ENCODE data around the gene ZNF583. TPM values are rescaled to one million over a fixed set of nuclear protein-coding genes. Genes with fewer than 3 reads are reported as not detected.

Gene ZNF583
- polyA plus RNA-seq, 1 of the 3 experiments (the other 2 are of a cell fraction): 1.9 TPM

- POLR2A ChIA-PET: no interaction called here
- H3K27ac ChIP-seq (ENCODE audit: low read depth in 2 of 2, low read length in 1 of 2): no peak overlapping the region
- no peak overlapping the region for H2AFZ ChIP-seq (ENCODE audit: low read depth)
- CTCF ChIA-PET: no interaction called here
- H3K4me2 ChIP-seq: no peak overlapping the region
- no peaks in the 10 kb centered on the region for H4K20me1 ChIP-seq (ENCODE audit: insufficient read depth)
- TF ChIP-seq POLR2AphosphoS5 (IDR thresholded peaks at IDR 0.05; ENCODE audit: low read depth, low read length) (no peak), EZH2phosphoT487 (IDR thresholded peaks at IDR 0.05; ENCODE audit: borderline replicate concordance, low read depth) (no peak), GABPA (IDR thresholded peaks at IDR 0.05; ENCODE audit: low read depth) (no peak), RXRA (IDR thresholded peaks at IDR 0.05; ENCODE audit: borderline replicate concordance, low read depth) (no peak), USF1 (IDR thresholded peaks at IDR 0.05; ENCODE audit: borderline replicate concordance, low read depth) (no peak), RAD21 (IDR thresholded peaks at IDR 0.05; ENCODE audit: low read length) (no peak), NRF1 (IDR thresholded peaks at IDR 0.05; ENCODE audit: low read depth, low read length) (no peak), YY1 (IDR thresholded peaks at IDR 0.05; ENCODE audit: low read depth) (no peak), RFX5 (IDR thresholded peaks at IDR 0.05; ENCODE audit: low read length) (no peak), IRF3 (IDR thresholded peaks at IDR 0.05; ENCODE audit: low read depth, low read length) (no peak), PBX3 (IDR thresholded peaks at IDR 0.05) (no peak), JUND (IDR thresholded peaks at IDR 0.05) (no peak), FOSL2 (IDR thresholded peaks at IDR 0.05; ENCODE audit: borderline replicate concordance, low read depth) (no peak), SMC3 (IDR thresholded peaks at IDR 0.05; ENCODE audit: low read depth, low read length) (no peak), MEF2A (IDR thresholded peaks at IDR 0.05; ENCODE audit: borderline replicate concordance, low read depth) (no peak)
- H3K4me3 ChIP-seq (ENCODE audit: low read depth in 2 of 2, low read length in 1 of 2): no peak overlapping the region; a peak in 1 of 4 replicates
- H3K9me2 ChIP-seq: no peaks in the 10 kb centered on the region
- no peak overlapping the region for H3K9ac ChIP-seq
- peaks cover 56 to 65% of the 10 kb centered on the region in 2 experiments for H3K36me3 ChIP-seq (replicated peaks in 1 of 2; ENCODE audit: control insufficient read depth in 1 of 2, insufficient read depth in 2 of 2, low read length in 1 of 2)
- H3K27me3 ChIP-seq (ENCODE audit: insufficient read depth): no peaks in the 10 kb centered on the region
- H3K79me2 ChIP-seq (ENCODE audit: insufficient read depth): no peaks in the 10 kb centered on the region
- H3K4me1 ChIP-seq (ENCODE audit: control insufficient read depth in 1 of 2, insufficient read depth in 2 of 2, low read depth in 1 of 2, low read length in 1 of 2): no peaks in the 10 kb centered on the region
- H3K9me3 ChIP-seq: peaks cover 12% of the 10 kb centered on the region; the same call in 1 of the 2 replicates
- DNase-seq: no peak
- H3F3A ChIP-seq (replicated peaks; ENCODE audit: insufficient read depth): no peaks in the 10 kb centered on the region
- 84% methylated on average over 11 of the region's 11 CpGs for WGBS (ENCODE audit: low lambda C conversion rate)
Measured at GRCh38 chr19:56377105-56377924, 26.8 kb upstream of the ZNF583 start.
